ENCODE data around the gene STT3B. TPM values are rescaled to one million over a fixed set of nuclear protein-coding genes. Genes with fewer than 3 reads are reported as not detected.

Gene STT3B
- total RNA-seq, 2 experiments from 2014 or later: 93.5 to 122 TPM

- Histone ChIP-seq H3K27ac (ENCODE audit: low read depth, low read length, poor library complexity, severe bottlenecking) (no peak overlapping the region), H3K9me2 (ENCODE audit: insufficient read depth, low read length) (no peaks in the 10 kb centered on the region), H3K4me1 (ENCODE audit: insufficient read depth, low read length, poor library complexity, severe bottlenecking) (no peaks in the 10 kb centered on the region), H3K79me2 (ENCODE audit: insufficient read depth, low read depth, low read length) (no peaks in the 10 kb centered on the region), H3K9me3 (ENCODE audit: low read length) (no peaks in the 10 kb centered on the region), H4K20me1 (ENCODE audit: insufficient read depth, low read length) (no peaks in the 10 kb centered on the region), H3K4me2 (ENCODE audit: low read length) (no peak overlapping the region), H2AFZ (ENCODE audit: low read length) (no peak overlapping the region), H3K4me3 (ENCODE audit: low read depth, low read length, poor library complexity, severe bottlenecking) (no peak overlapping the region), H3K36me3 (ENCODE audit: insufficient read depth, low read length) (peaks cover 96% of the 10 kb centered on the region)
- TF ChIP-seq EZH2phosphoT487 (IDR thresholded peaks at IDR 0.05; ENCODE audit: borderline replicate concordance, low read depth, low read length): no peak
- no peak for TF ChIP-seq CTCF (conservative IDR thresholded peaks at IDR 0.05; ENCODE audit: low read length)
- ChIA-PET CTCF (ENCODE audit: unreplicated experiment) (no interaction called here), POLR2A (interaction anchor here (0.5 to 0.6 kb wide), 2 partner anchors 347 to 569 kb away, joined by 3 read pairs; no protein-coding TSS in a partner anchor)
- intact Hi-C loops (cut with micrococcal nuclease; ENCODE audit: unreplicated experiment): no loop called here
- no TSS peak for BruUV-seq (replicated peaks)
- DNase-seq (ENCODE audit: low spot score): no peak
Observed at GRCh38 chr3:31671976-31672375, 139.3 kb downstream of the STT3B start.

DNA sequence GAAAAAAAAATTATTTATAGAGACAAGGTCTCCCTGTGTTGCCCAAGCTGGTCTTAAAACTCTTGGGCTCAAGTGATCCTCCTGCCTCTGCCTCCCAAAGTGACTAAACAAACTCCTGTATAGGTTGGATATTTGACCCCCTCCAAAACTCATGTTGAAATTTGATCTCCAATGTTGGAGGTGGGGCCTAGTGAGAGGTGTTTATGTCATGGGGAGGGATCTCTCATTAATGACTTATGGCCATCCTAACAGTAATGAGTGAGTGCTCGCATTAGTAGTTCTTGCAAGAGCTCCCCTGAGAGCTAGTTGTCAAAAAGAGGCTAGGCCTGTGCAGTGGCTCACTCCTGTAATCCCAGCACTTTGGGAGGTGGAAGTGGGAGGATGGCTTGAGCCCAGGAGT is 141.2 kb downstream of the STT3B start:
- Histone ChIP-seq H3K4me3 (ENCODE audit: low read depth, low read length, poor library complexity, severe bottlenecking) (no peak overlapping the region), H3K27ac (ENCODE audit: low read depth, low read length, poor library complexity, severe bottlenecking) (no peak overlapping the region), H3K79me2 (ENCODE audit: insufficient read depth, low read depth, low read length) (no peaks in the 10 kb centered on the region), H3K9me2 (ENCODE audit: insufficient read depth, low read length) (no peaks in the 10 kb centered on the region), H3K4me1 (ENCODE audit: insufficient read depth, low read length, poor library complexity, severe bottlenecking) (no peaks in the 10 kb centered on the region), H4K20me1 (ENCODE audit: insufficient read depth, low read length) (no peaks in the 10 kb centered on the region), H3K4me2 (ENCODE audit: low read length) (no peak overlapping the region), H3K36me3 (ENCODE audit: insufficient read depth, low read length) (peaks cover 93% of the 10 kb centered on the region), H3K9me3 (ENCODE audit: low read length) (no peaks in the 10 kb centered on the region), H2AFZ (ENCODE audit: low read length) (no peak overlapping the region)
- no peak for DNase-seq (ENCODE audit: low spot score)
- CTCF ChIA-PET (ENCODE audit: unreplicated experiment): interaction anchor here (0.6 kb wide), 1 partner anchor 187 kb away, joined by 3 read pairs; no protein-coding TSS in a partner anchor
- intact Hi-C loops (cut with micrococcal nuclease; ENCODE audit: unreplicated experiment): no loop called here
- BruUV-seq (replicated peaks): no TSS peak
- TF ChIP-seq EZH2phosphoT487 (IDR thresholded peaks at IDR 0.05; ENCODE audit: borderline replicate concordance, low read depth, low read length) (no peak), CTCF (conservative IDR thresholded peaks at IDR 0.05; ENCODE audit: low read length) (no peak)
- POLR2A ChIA-PET: no interaction called here

DNA sequence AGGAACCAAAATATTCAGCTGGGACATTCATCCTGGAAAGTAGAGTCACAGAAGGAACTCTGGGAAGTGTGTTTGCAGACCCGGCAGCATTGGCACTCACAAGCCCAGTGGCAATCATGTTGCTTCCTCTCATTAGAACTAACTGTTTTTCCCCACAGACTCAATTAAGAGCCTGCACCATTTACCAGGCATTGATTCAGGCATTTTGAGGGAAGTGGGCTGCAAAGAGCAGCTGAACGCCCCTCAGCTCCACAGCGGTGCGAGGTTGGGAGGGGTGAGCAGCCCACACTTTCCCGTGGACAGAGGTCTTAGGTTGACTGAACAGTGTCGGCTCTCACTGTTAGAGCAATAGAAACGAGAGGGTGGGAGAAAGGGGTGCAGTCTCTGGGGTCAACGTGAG is 143.8 kb downstream of the STT3B start:
- H4K20me1 ChIP-seq (ENCODE audit: insufficient read depth, low read length): no peaks in the 10 kb centered on the region
- no peak overlapping the region for H3K27ac ChIP-seq (ENCODE audit: low read depth, low read length, poor library complexity, severe bottlenecking)
- H3K4me3 ChIP-seq (ENCODE audit: low read depth, low read length, poor library complexity, severe bottlenecking): no peak overlapping the region
- peaks cover 93% of the 10 kb centered on the region for H3K36me3 ChIP-seq (ENCODE audit: insufficient read depth, low read length)
- no peaks in the 10 kb centered on the region for H3K79me2 ChIP-seq (ENCODE audit: insufficient read depth, low read depth, low read length)
- H3K4me1 ChIP-seq (ENCODE audit: insufficient read depth, low read length, poor library complexity, severe bottlenecking): no peaks in the 10 kb centered on the region
- H3K9me2 ChIP-seq (ENCODE audit: insufficient read depth, low read length): no peaks in the 10 kb centered on the region
- TSS peak; percentile 10 for BruUV-seq (replicated peaks)
- TF ChIP-seq EZH2phosphoT487 (IDR thresholded peaks at IDR 0.05; ENCODE audit: borderline replicate concordance, low read depth, low read length) (no peak), CTCF (conservative IDR thresholded peaks at IDR 0.05; ENCODE audit: low read length) (no peak)
- no peaks in the 10 kb centered on the region for H3K9me3 ChIP-seq (ENCODE audit: low read length)
- ChIA-PET CTCF (ENCODE audit: unreplicated experiment) (no interaction called here), POLR2A (interaction anchor here (0.8 kb wide), 1 partner anchor 11 kb away, joined by 3 read pairs; no protein-coding TSS in a partner anchor)
- no peak for DNase-seq (ENCODE audit: low spot score)
- intact Hi-C loops (cut with micrococcal nuclease; ENCODE audit: unreplicated experiment): no loop called here
- H3K4me2 ChIP-seq (ENCODE audit: low read length): no peak overlapping the region
- H2AFZ ChIP-seq (ENCODE audit: low read length): no peak overlapping the region
